SK-N-SH (cell line): ENCODE measurements around the gene CACNA2D3. TPM values are rescaled to one million over a fixed set of nuclear protein-coding genes. Genes with fewer than 3 reads are reported as not detected.

Experiments used
- CTCF ChIA-PET: fragments of 300-600, 350-600 bp; formaldehyde crosslinking; extraction: SDS; loops from one replicate; lab custom pipeline; 2021; lab: Yijun Ruan, JAX
- POLR2A ChIA-PET: fragments of 350-600 bp; sonication (Branson Sonifier 250); formaldehyde crosslinking; extraction: SDS; loops from one replicate; lab custom pipeline; 2020; ENCODE audit warnings: antibody characterized with exemption, inconsistent platforms; lab: Yijun Ruan, JAX
- DNase-seq: peaks from one replicate; pipeline ENCODE4 v3.0.0; 2012
- H2AFZ ChIP-seq: fragments of 200-600 bp; sonication (generic); 2 replicates; pipeline ENCODE4 v1.8.1; 2016; ENCODE audit warnings: antibody characterized with exemption, mild to moderate bottlenecking, low read depth
- H3F3A ChIP-seq: fragments of 200-600 bp; sonication (generic); replicated peaks from 2 replicates; pipeline ENCODE3; 2016; ENCODE audit warnings: antibody characterized with exemption, mild to moderate bottlenecking; ENCODE audit not compliant: insufficient read depth
- H3K27ac ChIP-seq, 2 experiments: fragments of 200-500 bp in 1 of 2; fragments of 200-600 bp in 1 of 2; sonication (Bioruptor generic) in 1 of 2; sonication (generic), shearing (Covaris generic) in 1 of 2; 2 replicates each; pipeline versions ENCODE4 v1.5.1 to v1.6.1; 2014 to 2016; ENCODE audit warnings: low read depth in 2 of 2, inconsistent platforms in 1 of 2, low read length in 1 of 2, mild to moderate bottlenecking in 1 of 2, mixed read lengths in 1 of 2
- H3K27me3 ChIP-seq: fragments of 200-600 bp; sonication (generic), shearing (Covaris generic); 2 replicates; pipeline ENCODE4 v1.6.1; 2016; ENCODE audit warnings: mixed run types; ENCODE audit not compliant: insufficient read depth
- H3K36me3 ChIP-seq, 2 experiments: fragments of 200-500 bp in 1 of 2; fragments of 200-600 bp in 1 of 2; sonication (Bioruptor generic) in 1 of 2; sonication (generic) in 1 of 2; replicated peaks in 1 of 2; 2 replicates each; pipeline versions ENCODE3 to v1.5.1; 2014 to 2016; ENCODE audit warnings: low read length in 1 of 2, mild to moderate bottlenecking in 1 of 2; ENCODE audit not compliant: insufficient read depth in 2 of 2, control insufficient read depth in 1 of 2
- H3K4me1 ChIP-seq, 2 experiments: fragments of 200-500 bp in 1 of 2; fragments of 200-600 bp in 1 of 2; sonication (Bioruptor generic) in 1 of 2; sonication (generic), shearing (Covaris generic) in 1 of 2; 2 replicates each; pipeline versions ENCODE4 v1.5.1 to v1.6.1; 2014 to 2016; ENCODE audit warnings: low read depth in 1 of 2, low read length in 1 of 2, mixed run types in 1 of 2; ENCODE audit not compliant: insufficient read depth in 2 of 2, control insufficient read depth in 1 of 2
- H3K4me2 ChIP-seq: fragments of 200-600 bp; sonication (generic), shearing (Covaris generic); 2 replicates; pipeline ENCODE4 v1.6.1; 2017; ENCODE audit warnings: mixed run types
- H3K4me3 ChIP-seq, 2 experiments: fragments of 200-500 bp in 1 of 2; fragments of 200-600 bp in 1 of 2; sonication (Bioruptor generic) in 1 of 2; sonication (generic), shearing (Covaris generic) in 1 of 2; 2 replicates each; pipeline versions ENCODE4 v1.5.1 to v1.8.1; 2014 to 2016; ENCODE audit warnings: low read depth in 2 of 2, inconsistent platforms in 1 of 2, low read length in 1 of 2, mild to moderate bottlenecking in 1 of 2, mixed read lengths in 1 of 2, moderate library complexity in 1 of 2
- H3K79me2 ChIP-seq: fragments of 200-600 bp; sonication (generic); 2 replicates; pipeline ENCODE4 v1.8.1; 2017; ENCODE audit warnings: mild to moderate bottlenecking; ENCODE audit not compliant: insufficient read depth
- H3K9ac ChIP-seq: fragments of 200-600 bp; sonication (generic); 2 replicates; pipeline ENCODE4 v1.6.1; 2017; ENCODE audit warnings: mixed run types
- H3K9me2 ChIP-seq: fragments of 200-600 bp; sonication (generic); 2 replicates; pipeline ENCODE4 v1.6.1; 2017; ENCODE audit warnings: mixed run types
- H3K9me3 ChIP-seq: fragments of 200-600 bp; sonication (generic); 2 replicates; pipeline ENCODE4 v1.6.1; 2017; ENCODE audit warnings: mixed run types, mild to moderate bottlenecking, moderate library complexity
- H4K20me1 ChIP-seq: fragments of 200-600 bp; sonication (generic); 2 replicates; pipeline ENCODE4 v1.6.1; 2017; ENCODE audit warnings: mild to moderate bottlenecking, mixed run types; ENCODE audit not compliant: insufficient read depth
- ELF1 ChIP-seq: IDR thresholded peaks from 2 replicates; pipeline ENCODE4 v1.4.0; 2012
- EZH2phosphoT487 ChIP-seq: fragments of 200-600 bp; sonication (generic); IDR thresholded peaks from 2 replicates; pipeline ENCODE4 v1.6.1; 2017; ENCODE audit warnings: low read depth, mixed run types, mild to moderate bottlenecking, antibody characterized with exemption, moderate library complexity, borderline replicate concordance
- JUND ChIP-seq: IDR thresholded peaks from 2 replicates; pipeline ENCODE4 v1.4.0; 2012
- MEF2A ChIP-seq: IDR thresholded peaks from 2 replicates; pipeline ENCODE4 v1.4.0; 2012; ENCODE audit warnings: low read depth, borderline replicate concordance
- MXI1 ChIP-seq: IDR thresholded peaks from 2 replicates; pipeline ENCODE4 v1.6.1; 2012; ENCODE audit warnings: mild to moderate bottlenecking, low read depth, low read length, improper control_type of control experiment
- NFIC ChIP-seq: IDR thresholded peaks from 2 replicates; pipeline ENCODE4 v1.4.0; 2012; ENCODE audit warnings: borderline replicate concordance
- NRF1 ChIP-seq: IDR thresholded peaks from 2 replicates; pipeline ENCODE4 v1.6.1; 2012; ENCODE audit warnings: low read depth, mild to moderate bottlenecking, low read length
- RAD21 ChIP-seq: IDR thresholded peaks from 2 replicates; pipeline ENCODE4 v1.6.1; 2012; ENCODE audit warnings: mild to moderate bottlenecking, low read length
- RXRA ChIP-seq: IDR thresholded peaks from 2 replicates; pipeline ENCODE4 v1.4.0; 2012; ENCODE audit warnings: low read depth, mild to moderate bottlenecking, borderline replicate concordance
- SMC3 ChIP-seq: IDR thresholded peaks from 2 replicates; pipeline ENCODE4 v1.6.1; 2012; ENCODE audit warnings: low read depth, low read length, improper control_type of control experiment
- TAF1 ChIP-seq: IDR thresholded peaks from 2 replicates; pipeline ENCODE4 v1.6.1; 2012; ENCODE audit warnings: low read depth, mild to moderate bottlenecking, low read length, moderate library complexity, borderline replicate concordance
- TCF12 ChIP-seq: IDR thresholded peaks from 2 replicates; pipeline ENCODE4 v1.4.0; 2012
- TEAD4 ChIP-seq: IDR thresholded peaks from 2 replicates; pipeline ENCODE4 v1.4.0; 2012; ENCODE audit warnings: mild to moderate bottlenecking, borderline replicate concordance; ENCODE audit not compliant: insufficient read depth
- USF1 ChIP-seq: IDR thresholded peaks from 2 replicates; pipeline ENCODE4 v1.4.0; 2012; ENCODE audit warnings: low read depth, borderline replicate concordance
- USF2 ChIP-seq: fragments of 150-350 bp; IDR thresholded peaks from 2 replicates; pipeline ENCODE4 v1.6.1; 2017; ENCODE audit warnings: antibody characterized with exemption, low read length, low read depth, borderline replicate concordance
- WGBS: methylation state at CpG from one replicate; pipeline ENCODE4 v1.1.6; 2017; ENCODE audit warnings: low lambda C conversion rate; 5-methylcytosine and 5-hydroxymethylcytosine counted together
- polyA plus RNA-seq, 3 experiments: library from polyadenylated mRNA; depleted of rRNA; stranded (reverse); fragments of >200 nt; gene quantifications; 2 replicates each; pipeline ENCODE4 v1.2.3, GENCODE V29; 2012
- TF ChIP-seq, protein P1 (sequence below): fragments of 200-600 bp; sonication (generic); IDR thresholded peaks from 2 replicates; pipeline ENCODE4 v1.6.1; 2017; ENCODE audit warnings: antibody characterized with exemption, mild to moderate bottlenecking, moderate library complexity
- TF ChIP-seq, protein P2 (sequence below): fragments of 150-350 bp; IDR thresholded peaks from 2 replicates; pipeline ENCODE4 v1.6.1; 2016; ENCODE audit warnings: mild to moderate bottlenecking, low read depth, low read length

The CACNA2D3 gene
- polyA plus RNA-seq, 1 of the 3 experiments (the other 2 are of a cell fraction), result 0.15 TPM

GRCh38 chr3:54356261-54357045 is 234.1 kb downstream of the CACNA2D3 start:
- ChIA-PET CTCF (no interaction called here), POLR2A (no interaction called here)
- Histone ChIP-seq H3K9me2 (no peaks in the 10 kb centered on the region), H3K9ac (no peak overlapping the region), H3K9me3 (no peaks in the 10 kb centered on the region), H3K4me1 (no peaks in the 10 kb centered on the region), H3K4me2 (no peak overlapping the region), H3K79me2 (no peaks in the 10 kb centered on the region), H3K4me3 (no peak overlapping the region), H2AFZ (no peak overlapping the region), H3K27me3 (no peaks in the 10 kb centered on the region), H3K36me3 (no peaks in the 10 kb centered on the region), H4K20me1 (no peaks in the 10 kb centered on the region), H3F3A (no peaks in the 10 kb centered on the region), H3K27ac (no peak overlapping the region)
- TF ChIP-seq, protein P1, sequence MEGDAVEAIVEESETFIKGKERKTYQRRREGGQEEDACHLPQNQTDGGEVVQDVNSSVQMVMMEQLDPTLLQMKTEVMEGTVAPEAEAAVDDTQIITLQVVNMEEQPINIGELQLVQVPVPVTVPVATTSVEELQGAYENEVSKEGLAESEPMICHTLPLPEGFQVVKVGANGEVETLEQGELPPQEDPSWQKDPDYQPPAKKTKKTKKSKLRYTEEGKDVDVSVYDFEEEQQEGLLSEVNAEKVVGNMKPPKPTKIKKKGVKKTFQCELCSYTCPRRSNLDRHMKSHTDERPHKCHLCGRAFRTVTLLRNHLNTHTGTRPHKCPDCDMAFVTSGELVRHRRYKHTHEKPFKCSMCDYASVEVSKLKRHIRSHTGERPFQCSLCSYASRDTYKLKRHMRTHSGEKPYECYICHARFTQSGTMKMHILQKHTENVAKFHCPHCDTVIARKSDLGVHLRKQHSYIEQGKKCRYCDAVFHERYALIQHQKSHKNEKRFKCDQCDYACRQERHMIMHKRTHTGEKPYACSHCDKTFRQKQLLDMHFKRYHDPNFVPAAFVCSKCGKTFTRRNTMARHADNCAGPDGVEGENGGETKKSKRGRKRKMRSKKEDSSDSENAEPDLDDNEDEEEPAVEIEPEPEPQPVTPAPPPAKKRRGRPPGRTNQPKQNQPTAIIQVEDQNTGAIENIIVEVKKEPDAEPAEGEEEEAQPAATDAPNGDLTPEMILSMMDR, result no peak
- TF ChIP-seq JUND (no peak), MXI1 (no peak), EZH2phosphoT487 (no peak), NFIC (no peak), RXRA (no peak), NRF1 (no peak), ELF1 (no peak), USF1 (no peak), TAF1 (no peak), MEF2A (no peak), USF2 (no peak), TEAD4 (no peak), TCF12 (no peak), RAD21 (no peak), SMC3 (no peak)
- TF ChIP-seq, protein P2, sequence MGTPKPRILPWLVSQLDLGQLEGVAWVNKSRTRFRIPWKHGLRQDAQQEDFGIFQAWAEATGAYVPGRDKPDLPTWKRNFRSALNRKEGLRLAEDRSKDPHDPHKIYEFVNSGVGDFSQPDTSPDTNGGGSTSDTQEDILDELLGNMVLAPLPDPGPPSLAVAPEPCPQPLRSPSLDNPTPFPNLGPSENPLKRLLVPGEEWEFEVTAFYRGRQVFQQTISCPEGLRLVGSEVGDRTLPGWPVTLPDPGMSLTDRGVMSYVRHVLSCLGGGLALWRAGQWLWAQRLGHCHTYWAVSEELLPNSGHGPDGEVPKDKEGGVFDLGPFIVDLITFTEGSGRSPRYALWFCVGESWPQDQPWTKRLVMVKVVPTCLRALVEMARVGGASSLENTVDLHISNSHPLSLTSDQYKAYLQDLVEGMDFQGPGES, result no peak
- WGBS, result 38% methylated on average over 6 of the region's 6 CpGs
- DNase-seq, result no peak
